Measurements from ENCODE around the gene ZBTB48. TPM values are rescaled to one million over a fixed set of nuclear protein-coding genes. Genes with fewer than 3 reads are reported as not detected.
"Not testable (repeated sequence)": the region's sequence is repeated elsewhere in the genome, so short reads cannot be mapped to it uniquely, and the experiment has no call there.

Gene ZBTB48
- total RNA-seq, 1 experiment from 2014 or later = 11.4 TPM

DNA sequence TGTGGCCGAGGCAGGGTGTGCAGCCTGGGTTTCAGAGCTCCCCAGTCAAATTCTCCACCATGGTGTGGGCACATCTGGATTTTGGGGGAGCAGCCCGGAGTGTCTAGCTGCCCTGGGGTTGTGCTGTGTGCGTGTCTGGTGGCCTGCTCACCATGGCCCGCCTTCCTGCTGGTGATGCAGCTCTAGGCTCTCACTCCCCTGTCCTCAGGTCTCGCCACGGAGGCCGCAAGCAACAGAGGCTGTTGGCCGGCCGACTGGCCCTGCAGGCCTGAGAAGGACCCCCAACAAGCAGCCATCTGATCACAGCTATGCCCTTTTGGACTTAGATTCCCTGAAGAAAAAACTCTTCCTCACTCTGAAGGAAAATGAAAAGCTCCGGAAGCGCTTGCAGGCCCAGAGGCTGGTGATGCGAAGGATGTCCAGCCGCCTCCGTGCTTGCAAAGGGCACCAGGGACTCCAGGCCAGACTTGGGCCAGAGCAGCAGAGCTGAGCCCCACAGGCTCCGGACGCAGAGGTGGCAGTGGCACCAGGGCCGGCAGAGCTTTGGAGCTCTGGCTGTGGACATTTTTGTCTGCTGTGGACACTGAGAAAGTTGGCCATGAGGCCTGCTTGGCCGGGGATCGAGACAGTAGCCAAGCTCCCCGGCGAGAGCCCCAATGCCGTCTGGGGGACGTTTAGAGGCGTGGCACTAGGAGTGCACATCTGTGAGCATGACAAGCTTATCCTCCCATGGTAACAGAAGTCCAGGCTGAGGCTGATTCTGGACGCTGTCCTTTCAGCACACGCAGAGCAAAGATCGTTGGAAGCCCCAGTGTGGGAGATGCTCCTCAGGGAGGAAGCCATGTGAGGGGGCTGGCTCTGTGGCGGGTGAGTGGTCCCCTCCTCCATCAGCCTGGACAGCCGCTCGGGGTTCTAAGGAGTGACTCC is 53.1 kb downstream of the ZBTB48 start:
- no peak for DNase-seq (ENCODE audit: low read depth)

DNA sequence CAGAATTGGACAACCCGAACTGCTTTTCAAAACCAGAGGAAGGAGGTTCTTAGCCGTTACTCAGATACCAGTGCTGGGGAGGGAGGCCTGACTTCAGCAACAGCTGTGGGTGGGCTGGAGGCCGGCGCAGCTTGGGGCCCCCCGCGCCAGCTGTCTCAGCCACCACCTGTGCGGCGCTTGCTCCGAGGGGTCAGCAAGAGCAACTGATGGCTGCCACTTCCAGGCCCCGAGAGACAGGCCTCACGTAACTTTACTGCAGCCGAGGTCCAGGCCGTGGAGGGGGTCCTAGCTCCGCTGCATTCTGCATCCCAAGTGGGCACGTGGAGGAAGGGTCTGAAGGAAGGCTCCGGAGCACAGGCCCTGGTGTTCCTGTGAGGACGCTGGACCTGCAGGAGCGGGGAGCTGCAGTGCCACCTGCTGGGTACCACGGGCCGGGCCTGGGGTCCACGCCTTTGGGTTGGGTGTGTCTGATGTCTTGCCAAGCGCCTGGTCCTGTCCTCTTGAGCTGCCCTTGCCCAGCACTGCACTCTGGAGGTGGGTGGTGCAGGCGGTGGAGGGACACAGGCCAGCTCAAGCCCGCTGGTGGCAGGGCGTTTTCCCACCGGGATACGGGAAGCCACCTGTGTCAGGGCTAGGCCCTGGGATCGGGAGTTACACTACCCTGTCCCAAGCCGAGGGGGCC is 54.7 kb downstream of the ZBTB48 start:
- DNase-seq (ENCODE audit: low read depth) = peak; percentile 32

DNA sequence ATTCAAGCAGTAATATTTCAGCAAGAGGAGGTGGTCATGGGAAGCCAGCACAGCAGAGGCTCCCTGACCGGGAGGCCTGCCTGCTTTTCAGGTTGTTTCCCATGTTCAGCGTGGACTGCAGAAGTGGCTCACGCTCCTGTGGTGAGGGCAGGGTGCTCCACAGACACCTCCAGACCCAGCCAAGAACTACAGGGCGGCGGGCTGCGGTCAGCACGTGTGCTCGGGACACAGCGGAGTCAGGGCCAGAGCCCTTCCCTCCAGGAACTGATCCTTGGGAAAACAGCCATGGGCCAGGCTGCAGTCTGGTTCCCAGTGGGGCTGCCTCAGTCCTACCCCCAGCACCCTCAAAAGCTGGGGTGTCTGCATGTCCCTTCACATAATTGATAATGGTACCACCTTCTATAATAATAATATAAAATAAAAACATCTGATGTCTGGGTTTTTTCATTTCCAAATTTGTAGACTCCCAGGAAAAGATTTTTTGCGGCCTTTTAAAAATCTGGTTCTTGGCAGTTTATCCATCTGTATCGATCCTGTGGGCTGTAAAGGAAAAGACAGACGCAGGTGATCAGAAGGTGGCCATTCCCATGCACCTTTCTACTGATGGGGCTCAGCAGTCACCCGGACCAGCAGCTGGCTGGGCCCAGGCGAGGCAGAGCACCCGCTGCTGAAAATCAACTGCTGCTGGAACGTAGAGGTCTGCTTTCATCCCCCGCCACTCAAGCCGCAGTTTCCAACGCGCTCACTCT is 55.5 kb downstream of the ZBTB48 start:
- no peak for DNase-seq (ENCODE audit: low read depth)

DNA sequence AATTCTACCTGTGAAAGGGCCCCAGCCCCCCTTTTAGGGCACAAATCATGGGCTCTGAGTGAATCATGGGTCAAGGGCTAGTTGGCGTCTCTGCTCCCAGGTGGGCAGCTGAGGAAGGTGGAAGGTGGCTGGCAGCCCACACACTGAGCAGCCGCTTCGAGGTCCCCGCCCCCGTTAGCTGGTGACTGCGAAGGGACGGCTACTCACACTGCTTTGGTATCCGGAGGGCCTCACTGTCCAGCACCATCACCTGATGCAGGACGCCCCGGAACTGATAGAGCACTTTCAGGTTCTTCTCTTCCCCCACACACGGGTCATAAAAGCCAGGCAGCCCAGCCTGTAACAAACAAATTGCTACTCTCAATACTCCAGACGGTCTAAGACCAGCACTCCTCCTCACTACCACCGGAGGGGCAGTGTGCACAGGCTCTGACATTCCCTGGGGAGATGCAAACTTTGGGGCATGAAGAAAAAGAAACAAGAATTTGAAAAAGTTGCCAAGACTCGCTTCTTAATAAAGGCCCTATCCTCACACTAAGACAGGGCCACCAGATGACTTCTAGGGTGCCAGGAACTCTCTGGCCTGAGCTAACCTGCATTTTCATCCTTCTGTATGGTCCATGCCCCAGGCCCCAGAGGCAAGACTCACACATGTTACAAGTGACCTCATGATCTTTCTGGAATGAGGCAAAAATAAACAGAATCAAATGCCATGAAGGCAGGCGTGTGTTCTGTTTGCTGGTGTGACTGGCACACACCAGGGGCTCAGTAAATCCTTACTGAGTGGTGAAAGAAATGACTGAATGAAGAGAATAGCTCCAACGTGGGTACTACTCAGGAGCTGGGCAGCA is 56.3 kb downstream of the ZBTB48 start:
- DNase-seq (ENCODE audit: low read depth) = no peak

DNA sequence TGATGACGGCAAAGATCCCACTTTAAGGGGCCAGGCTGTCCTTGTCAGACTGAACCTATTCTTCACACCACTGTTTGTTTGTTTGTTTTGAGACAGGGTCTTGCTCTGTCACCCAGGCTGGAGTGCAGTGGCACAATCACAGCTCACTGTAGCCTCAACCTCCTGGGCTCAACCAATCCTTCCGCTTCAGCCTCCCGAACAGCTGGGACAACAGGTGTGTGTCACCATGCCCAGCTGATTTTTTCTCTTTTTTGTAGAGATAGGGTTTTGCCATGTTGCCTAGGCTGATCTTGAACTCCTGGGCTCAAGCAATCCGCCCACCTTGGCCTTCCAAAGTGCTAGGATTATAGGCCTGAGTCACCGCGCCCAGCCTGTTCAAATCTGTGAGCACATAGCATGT is 57.0 kb downstream of the ZBTB48 start:
- DNase-seq (ENCODE audit: low read depth) = not testable (repeated sequence)

DNA sequence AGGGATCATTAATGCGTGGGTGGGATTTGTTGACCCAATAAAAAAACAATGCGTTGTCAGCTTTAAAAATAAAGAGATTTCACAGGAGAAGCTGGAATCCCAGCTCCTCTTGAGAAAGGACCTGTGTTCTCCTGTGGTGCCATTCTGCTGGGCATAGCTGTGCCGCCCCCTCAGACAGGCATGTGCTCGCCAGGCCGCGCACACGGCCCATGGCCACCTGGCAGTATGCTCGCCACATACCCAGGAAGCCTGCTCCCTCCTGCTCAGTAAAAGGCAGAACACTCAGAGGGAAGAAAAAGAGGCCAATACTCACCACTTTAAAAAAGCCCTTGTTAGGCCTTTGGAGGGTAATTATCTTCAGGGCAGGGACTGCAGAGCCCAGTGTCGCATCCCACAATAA is 58.0 kb downstream of the ZBTB48 start:
- no peak for DNase-seq (ENCODE audit: low read depth)

DNA sequence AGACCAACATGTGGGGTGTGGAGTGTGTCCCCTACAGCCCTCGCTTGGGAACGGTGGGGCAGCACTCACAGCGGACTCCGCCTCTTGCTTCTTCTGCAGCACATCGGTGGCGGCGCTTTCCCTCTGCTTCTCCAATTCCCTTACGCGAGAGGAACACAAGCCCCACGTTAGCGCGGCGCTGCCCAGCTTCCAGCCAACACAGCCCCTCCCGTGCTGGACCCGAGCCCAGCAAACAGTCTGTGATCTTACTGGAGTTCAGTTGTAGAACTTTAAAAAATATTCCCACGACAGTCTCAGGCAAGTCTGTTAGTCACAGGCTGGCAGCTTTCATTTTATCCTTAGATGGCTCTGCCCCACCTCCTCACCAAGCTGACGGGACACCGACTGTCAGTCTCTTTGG is 58.4 kb downstream of the ZBTB48 start:
- DNase-seq (ENCODE audit: low read depth) = no peak

Other genes starting within 250 kb of the ZBTB48 start
- gene ACOT7, start 186.2 kb upstream of the ZBTB48 start, total RNA-seq (2014; rRNA removed; shearing (Covaris generic)) = 142 and 174 TPM in 2 replicates
- under 0.01 and 0.10 TPM in 2 replicates for gene HES2, start 160.1 kb upstream of the ZBTB48 start, total RNA-seq (2014; rRNA removed; shearing (Covaris generic))
- gene ESPN, start 155.2 kb upstream of the ZBTB48 start, total RNA-seq (2014; rRNA removed; shearing (Covaris generic)) = 0.10 TPM in 1 of 2 replicates, not detected in the other
- gene TNFRSF25, start 113.8 kb upstream of the ZBTB48 start, total RNA-seq (2014; rRNA removed; shearing (Covaris generic)) = 0.12 and 0.49 TPM in 2 replicates
- gene PLEKHG5, start 88.3 kb upstream of the ZBTB48 start, total RNA-seq (2014; rRNA removed; shearing (Covaris generic)) = 0.60 and 1.3 TPM in 2 replicates
- gene NOL9, start 25.5 kb upstream of the ZBTB48 start, total RNA-seq (2014; rRNA removed; shearing (Covaris generic)) = 14.4 and 14.5 TPM in 2 replicates
- 0.20 TPM in 1 of 2 replicates, not detected in the other for gene TAS1R1, start 24.7 kb upstream of the ZBTB48 start, total RNA-seq (2014; rRNA removed; shearing (Covaris generic))
- gene KLHL21, start 22.9 kb downstream of the ZBTB48 start, total RNA-seq (2014; rRNA removed; shearing (Covaris generic)) = 11.1 and 14.6 TPM in 2 replicates
- 10.7 and 11.2 TPM in 2 replicates for gene PHF13, start 33.7 kb downstream of the ZBTB48 start, total RNA-seq (2014; rRNA removed; shearing (Covaris generic))
- gene THAP3, start 44.9 kb downstream of the ZBTB48 start, total RNA-seq (2014; rRNA removed; shearing (Covaris generic)) = 29.9 and 30.8 TPM in 2 replicates
- gene DNAJC11, start 121.8 kb downstream of the ZBTB48 start, total RNA-seq (2014; rRNA removed; shearing (Covaris generic)) = 18.2 and 24.6 TPM in 2 replicates
- gene CAMTA1, start 205.5 kb downstream of the ZBTB48 start, total RNA-seq (2014; rRNA removed; shearing (Covaris generic)) = 86.7 and 91.0 TPM in 2 replicates